ENCODE results near the gene ZNF770.
"Not testable (repeated sequence)": the region's sequence is repeated elsewhere in the genome, so short reads cannot be mapped to it uniquely, and the experiment has no call there.

Gene ZNF770

DNA sequence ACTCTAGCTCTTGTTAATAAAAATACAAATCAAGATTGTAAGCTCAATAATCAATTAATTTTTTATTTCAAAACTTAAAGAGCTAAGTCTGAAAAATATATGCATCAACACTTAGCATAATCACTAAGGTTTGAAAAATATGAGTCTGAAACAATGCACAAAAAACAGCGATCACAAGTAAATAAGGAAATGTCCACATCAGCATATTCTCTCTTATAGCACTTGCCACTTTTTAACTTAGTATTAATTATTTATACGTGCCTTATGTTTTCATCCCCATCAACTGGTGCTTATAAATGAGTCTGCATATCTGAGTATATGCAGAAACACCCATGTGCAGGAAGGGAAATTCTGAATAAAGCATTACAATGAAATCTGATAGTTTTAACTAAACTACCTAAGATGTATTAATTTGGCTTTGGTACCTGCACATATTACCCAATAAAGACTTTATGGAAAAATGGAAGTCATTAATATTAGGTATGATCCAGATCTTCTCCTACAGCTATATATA lies 46.8 kb downstream of the ZNF770 start:
- H3K9me3 Mint-ChIP-seq, result no peaks in the 10 kb centered on the region
- no peak overlapping the region for H3K4me3 Mint-ChIP-seq
- no peak overlapping the region for H3K27ac Mint-ChIP-seq
- TF ChIP-seq, protein P1, sequence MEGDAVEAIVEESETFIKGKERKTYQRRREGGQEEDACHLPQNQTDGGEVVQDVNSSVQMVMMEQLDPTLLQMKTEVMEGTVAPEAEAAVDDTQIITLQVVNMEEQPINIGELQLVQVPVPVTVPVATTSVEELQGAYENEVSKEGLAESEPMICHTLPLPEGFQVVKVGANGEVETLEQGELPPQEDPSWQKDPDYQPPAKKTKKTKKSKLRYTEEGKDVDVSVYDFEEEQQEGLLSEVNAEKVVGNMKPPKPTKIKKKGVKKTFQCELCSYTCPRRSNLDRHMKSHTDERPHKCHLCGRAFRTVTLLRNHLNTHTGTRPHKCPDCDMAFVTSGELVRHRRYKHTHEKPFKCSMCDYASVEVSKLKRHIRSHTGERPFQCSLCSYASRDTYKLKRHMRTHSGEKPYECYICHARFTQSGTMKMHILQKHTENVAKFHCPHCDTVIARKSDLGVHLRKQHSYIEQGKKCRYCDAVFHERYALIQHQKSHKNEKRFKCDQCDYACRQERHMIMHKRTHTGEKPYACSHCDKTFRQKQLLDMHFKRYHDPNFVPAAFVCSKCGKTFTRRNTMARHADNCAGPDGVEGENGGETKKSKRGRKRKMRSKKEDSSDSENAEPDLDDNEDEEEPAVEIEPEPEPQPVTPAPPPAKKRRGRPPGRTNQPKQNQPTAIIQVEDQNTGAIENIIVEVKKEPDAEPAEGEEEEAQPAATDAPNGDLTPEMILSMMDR (IDR thresholded peaks at IDR 0.05), result no peak
- peaks cover 46% of the 10 kb centered on the region for H3K36me3 Mint-ChIP-seq (ENCODE audit: low read depth)
- no peaks in the 10 kb centered on the region for H3K4me1 Mint-ChIP-seq
- no peak for DNase-seq
- H3K27me3 Mint-ChIP-seq (ENCODE audit: low read depth, poor library complexity), result no peaks in the 10 kb centered on the region

DNA sequence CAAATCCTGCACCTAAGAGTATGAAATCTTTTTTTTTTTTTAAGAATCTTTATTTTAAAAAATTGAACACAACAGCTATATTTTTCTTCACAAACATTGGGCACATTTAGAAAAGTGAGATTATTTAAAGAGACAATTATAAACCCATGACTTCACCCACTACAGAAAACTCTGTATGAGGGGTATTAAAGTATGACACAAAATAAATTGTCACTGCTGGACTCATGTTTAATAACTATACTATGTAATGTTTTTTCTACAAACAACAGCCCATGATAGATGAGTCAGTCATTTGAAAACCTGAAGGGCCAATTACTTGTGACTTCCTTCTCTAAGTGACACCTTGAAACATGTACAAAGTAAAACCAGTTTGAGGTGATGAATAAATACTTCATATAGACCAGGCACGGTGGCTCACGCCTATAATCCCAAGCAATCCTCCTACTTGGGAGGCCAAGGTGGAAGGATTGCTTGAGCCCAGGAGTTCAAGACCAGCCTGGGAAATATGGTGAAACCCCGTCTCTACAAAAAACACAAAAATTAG lies 54.6 kb downstream of the ZNF770 start:
- TF ChIP-seq, protein P1 (IDR thresholded peaks at IDR 0.05), result no peak
- H3K36me3 Mint-ChIP-seq (ENCODE audit: low read depth), result peaks cover 64% of the 10 kb centered on the region

DNA sequence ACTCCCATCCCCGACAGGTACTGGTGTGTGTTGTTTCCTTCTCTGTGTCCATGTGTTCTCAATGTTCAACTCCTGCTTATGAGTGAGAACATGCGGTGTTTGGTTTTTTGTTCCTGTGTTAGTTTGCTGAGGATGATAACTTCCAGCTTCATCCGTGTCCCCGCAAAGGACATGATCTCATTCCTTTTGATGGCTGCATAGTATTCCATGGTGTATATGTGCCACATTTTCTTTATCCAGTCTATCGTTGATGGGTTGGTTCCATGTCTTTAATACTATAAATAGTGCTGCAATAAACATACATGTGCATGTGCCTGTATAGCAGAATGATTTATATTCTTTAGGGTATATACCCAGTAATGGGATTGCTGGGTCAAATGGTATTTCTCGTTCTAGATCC lies 59.7 kb downstream of the ZNF770 start:
- H3K9me3 Mint-ChIP-seq, result peaks cover 15% of the 10 kb centered on the region
- peaks cover 93% of the 10 kb centered on the region for H3K36me3 Mint-ChIP-seq (ENCODE audit: low read depth)
- not testable (repeated sequence) for H3K27ac Mint-ChIP-seq; H3K4me3 Mint-ChIP-seq; DNase-seq; H3K27me3 Mint-ChIP-seq (ENCODE audit: low read depth, poor library complexity); H3K4me1 Mint-ChIP-seq

More for the DNA sequence above, 54.6 kb downstream of the ZNF770 start:
- H3K9me3 Mint-ChIP-seq, result peaks cover 15% of the 10 kb centered on the region
- DNase-seq, result no peak
- H3K27me3 Mint-ChIP-seq (ENCODE audit: low read depth, poor library complexity), result no peaks in the 10 kb centered on the region
- H3K4me3 Mint-ChIP-seq, result no peak overlapping the region
- H3K4me1 Mint-ChIP-seq, result no peaks in the 10 kb centered on the region
- peak overlapping the region; percentile 57 for H3K27ac Mint-ChIP-seq
